GM18507 (cell line): ENCODE measurements around the gene OR1E1.
"Not testable (repeated sequence)": the region's sequence is repeated elsewhere in the genome, so short reads cannot be mapped to it uniquely, and the experiment has no call there.

ENCODE experiments used
- DNase-seq: peaks from one replicate; pipeline ENCODE4 v3.0.0; 2011; ENCODE audit warnings: low read depth; ENCODE audit not compliant: insufficient read length; ENCODE audit errors: extremely low spot score
- FAIRE-seq: peaks from 2 replicates; lab custom pipeline; 2011; peaks lifted over from hg19 to GRCh38; lab: Jason Lieb, UNC

Gene OR1E1

GRCh38 chr17:3398310-3398709 lies at the start of gene OR1E1:
Gene OR1E1, minus strand, starts transcription at chr17:3398410. Its CDS starts 0 bp downstream, at chr17:3398410.
- FAIRE-seq, result no peak
- DNase-seq, result no peak

GRCh38 chr17:3447625-3448024 lies 49.4 kb upstream of the OR1E1 start:
- no peak for DNase-seq

GRCh38 chr17:3440451-3440850 lies 42.2 kb upstream of the OR1E1 start:
- DNase-seq (no peak), FAIRE-seq (no peak)

More at GRCh38 chr17:3447625-3448024, 49.4 kb upstream of the OR1E1 start:
- no peak for FAIRE-seq

- no peak for DNase-seq
- no peak for FAIRE-seq
Measured at GRCh38 chr17:3438368-3438767, 40.2 kb upstream of the OR1E1 start.

- FAIRE-seq, result no peak
Measured at GRCh38 chr17:3433741-3434140, 35.5 kb upstream of the OR1E1 start, which contains the start of gene OR1E2. Gene OR1E2, minus strand, starts transcription at chr17:3433841. Its CDS starts 0 bp downstream, at chr17:3433841.

GRCh38 chr17:3433215-3433614 lies 35.0 kb upstream of the OR1E1 start:
- not testable (repeated sequence) for DNase-seq, FAIRE-seq

More at GRCh38 chr17:3433741-3434140, 35.5 kb upstream of the OR1E1 start, which contains the start of gene OR1E2:
- no peak for DNase-seq

GRCh38 chr17:3418222-3418621 lies 20.0 kb upstream of the OR1E1 start:
- no peak for FAIRE-seq
- DNase-seq, result no peak

GRCh38 chr17:3415610-3416009 lies 17.4 kb upstream of the OR1E1 start:
- DNase-seq, result no peak
- no peak for FAIRE-seq

GRCh38 chr17:3412216-3412615 lies 14.0 kb upstream of the OR1E1 start:
- DNase-seq, FAIRE-seq: not testable (repeated sequence)

- DNase-seq, result no peak
- no peak for FAIRE-seq
Measured at GRCh38 chr17:3411070-3411469, 12.9 kb upstream of the OR1E1 start, which contains the start of gene OR3A3. Gene OR3A3, plus strand, starts transcription at chr17:3411370.

GRCh38 chr17:3403856-3404255 lies 5.6 kb upstream of the OR1E1 start:
- not testable (repeated sequence) for DNase-seq, FAIRE-seq

GRCh38 chr17:3401786-3402185 lies 3.6 kb upstream of the OR1E1 start:
- DNase-seq (no peak), FAIRE-seq (no peak)

GRCh38 chr17:3400055-3400454 lies 1.8 kb upstream of the OR1E1 start:
- no peak for FAIRE-seq
- DNase-seq, result no peak

- DNase-seq, result not testable (repeated sequence)
- peak; percentile 35 for FAIRE-seq
Measured at GRCh38 chr17:3397801-3398200, 409 bp downstream of the OR1E1 start.

GRCh38 chr17:3389791-3390190 lies 8.4 kb downstream of the OR1E1 start:
- DNase-seq (no peak), FAIRE-seq (no peak)

- DNase-seq (no peak), FAIRE-seq (no peak)
Measured at GRCh38 chr17:3385869-3386816, 12.1 kb downstream of the OR1E1 start, which contains the start of gene OR3A2. Gene OR3A2, minus strand, starts transcription at chr17:3386308.

GRCh38 chr17:3381957-3382356 lies 16.3 kb downstream of the OR1E1 start:
- DNase-seq (no peak), FAIRE-seq (no peak)

GRCh38 chr17:3378321-3378720 lies 19.9 kb downstream of the OR1E1 start:
- no peak for FAIRE-seq
- DNase-seq, result no peak

- not testable (repeated sequence) for FAIRE-seq, DNase-seq
Measured at GRCh38 chr17:3371167-3371566, 27.0 kb downstream of the OR1E1 start.
